Rectal smooth muscle tissue (tissue), 1 donor: ENCODE data around the gene SNU13.
"Not testable (repeated sequence)": the region's sequence is repeated elsewhere in the genome, so short reads cannot be mapped to it uniquely, and the experiment has no call there.

ENCODE experiments used
- H3K27ac ChIP-seq: one replicate; pipeline ENCODE4 v1.7.0; 2013; ENCODE audit warnings: low read depth, low read length, inconsistent platforms
- H3K27me3 ChIP-seq: one replicate; pipeline ENCODE4 v1.7.0; 2013; ENCODE audit warnings: low read length; ENCODE audit not compliant: control insufficient read depth, insufficient read depth
- H3K36me3 ChIP-seq: one replicate; pipeline ENCODE4 v1.7.0; 2013; ENCODE audit warnings: low read length; ENCODE audit not compliant: control insufficient read depth, insufficient read depth
- H3K4me1 ChIP-seq: one replicate; pipeline ENCODE4 v1.7.0; 2013; ENCODE audit warnings: low read length; ENCODE audit not compliant: control insufficient read depth, insufficient read depth
- H3K4me3 ChIP-seq: one replicate; pipeline ENCODE4 v1.7.0; 2013; ENCODE audit warnings: low read length
- H3K9ac ChIP-seq: one replicate; pipeline ENCODE4 v1.7.0; 2013; ENCODE audit warnings: low read length

The SNU13 gene

DNA sequence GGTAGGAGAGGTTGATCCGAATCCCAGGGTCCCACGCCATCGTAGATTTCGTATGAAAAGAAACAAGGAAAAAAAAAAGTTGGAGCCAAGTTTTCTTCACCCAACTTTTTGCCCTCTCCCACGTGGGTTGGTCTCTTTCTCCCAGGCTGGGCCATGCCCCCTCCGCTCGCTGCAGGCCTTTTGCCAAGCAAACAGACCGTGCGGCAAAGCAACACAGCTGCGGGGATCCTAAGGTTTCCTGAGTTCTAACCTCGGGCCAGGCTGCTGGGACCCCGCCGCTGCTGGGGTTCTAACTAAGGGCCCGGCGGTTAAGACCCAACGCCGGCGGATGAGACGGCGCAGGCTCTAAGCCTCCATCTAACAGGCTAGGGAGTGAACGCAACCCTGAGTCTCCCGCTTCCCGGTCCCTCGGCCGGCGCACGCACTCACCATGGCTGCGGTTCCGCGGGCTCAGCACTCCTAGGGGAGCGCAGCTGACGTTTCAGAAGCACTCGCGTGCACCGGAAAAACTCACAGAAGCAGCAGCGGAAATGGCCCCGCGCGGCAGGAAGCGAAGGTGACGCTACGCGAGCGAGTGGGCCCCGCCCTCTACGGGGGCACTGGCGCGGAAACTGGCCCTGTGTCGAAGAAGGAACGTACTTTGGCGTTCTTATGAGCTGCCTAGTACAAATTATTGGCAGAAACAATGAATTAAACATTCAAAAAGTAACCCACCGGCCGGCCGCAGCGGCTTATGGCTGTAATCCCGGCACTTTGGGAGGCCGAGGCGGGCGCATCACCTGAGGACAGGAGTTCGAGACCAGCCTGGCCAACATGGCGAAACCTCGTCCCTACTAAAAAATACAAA is at the start of gene SNU13:
SNU13 (minus strand) TSS at position 503 of the 847 bp plus-strand sequence; CDS start at position 432, 71 bp downstream.
- Histone ChIP-seq H3K27ac (peak within 1 kb of the TSS; percentile 84), H3K4me3 (peak within 1 kb of the TSS; percentile 93), H3K4me1 (peaks cover 8% of the 10 kb centered on the region), H3K27me3 (no peaks in the 10 kb centered on the region), H3K36me3 (peaks cover under 1% of the 10 kb centered on the region), H3K9ac (peak within 1 kb of the TSS; percentile 86)

DNA sequence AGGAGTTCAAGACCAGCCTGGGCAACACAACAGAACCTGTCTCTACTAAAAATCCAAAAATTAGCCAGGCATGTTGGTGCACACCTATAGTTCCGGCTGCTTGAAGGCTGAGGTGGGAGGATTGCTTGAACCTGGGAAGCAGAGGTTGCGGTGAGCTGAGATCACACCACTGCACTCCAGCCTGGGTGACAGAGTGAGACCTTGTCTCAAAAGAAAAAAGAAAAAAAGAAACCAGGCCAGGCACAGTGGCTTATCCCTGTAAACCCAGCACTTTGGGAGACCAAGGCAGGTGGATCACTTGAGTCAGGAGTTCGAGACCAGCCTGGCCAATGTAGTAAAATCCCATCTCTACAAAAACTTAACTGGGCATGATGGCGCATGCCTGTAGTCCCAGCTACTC is 44.6 kb upstream of the SNU13 start:
- not testable (repeated sequence) for H3K4me3 ChIP-seq

DNA sequence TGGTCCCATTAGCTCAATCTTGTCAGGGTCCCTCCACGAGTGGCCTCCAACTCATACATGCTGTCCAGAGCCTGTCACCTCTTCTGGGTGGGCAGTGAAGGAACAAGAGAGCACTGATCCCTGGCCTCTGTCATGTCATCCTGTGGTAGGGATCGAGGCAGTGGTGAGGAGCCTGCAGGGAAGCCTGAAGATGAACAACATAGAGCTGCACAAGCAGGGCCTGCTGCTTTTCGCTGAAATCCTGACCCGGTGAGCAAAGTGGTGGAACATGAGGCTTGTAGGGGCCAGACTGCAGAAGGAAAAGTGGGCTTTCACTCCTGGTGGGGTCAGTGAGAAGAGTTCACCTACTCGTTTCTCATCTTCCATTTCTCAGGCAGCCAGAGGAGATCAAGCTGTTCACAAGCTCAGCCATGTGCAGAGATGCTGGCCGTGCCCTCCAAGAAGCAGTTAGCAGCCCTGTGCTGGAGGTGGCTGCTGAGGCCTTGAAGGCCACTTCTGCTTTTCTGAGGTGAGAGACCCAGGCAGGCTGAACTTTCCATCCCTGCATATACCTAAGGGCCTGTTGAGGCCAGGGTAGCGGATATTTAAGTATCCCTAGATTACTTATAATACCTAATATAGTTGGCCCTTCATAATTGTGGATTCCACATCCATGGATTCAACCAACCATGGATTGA is 43.6 kb upstream of the SNU13 start:
- Histone ChIP-seq H3K27ac (no peak overlapping the region), H3K27me3 (no peaks in the 10 kb centered on the region), H3K36me3 (no peaks in the 10 kb centered on the region), H3K4me3 (no peak overlapping the region), H3K4me1 (no peaks in the 10 kb centered on the region), H3K9ac (no peak overlapping the region)

More for the DNA sequence above, 44.6 kb upstream of the SNU13 start:
- H3K36me3 ChIP-seq, H3K4me1 ChIP-seq, H3K27me3 ChIP-seq, H3K9ac ChIP-seq, H3K27ac ChIP-seq: not testable (repeated sequence)

DNA sequence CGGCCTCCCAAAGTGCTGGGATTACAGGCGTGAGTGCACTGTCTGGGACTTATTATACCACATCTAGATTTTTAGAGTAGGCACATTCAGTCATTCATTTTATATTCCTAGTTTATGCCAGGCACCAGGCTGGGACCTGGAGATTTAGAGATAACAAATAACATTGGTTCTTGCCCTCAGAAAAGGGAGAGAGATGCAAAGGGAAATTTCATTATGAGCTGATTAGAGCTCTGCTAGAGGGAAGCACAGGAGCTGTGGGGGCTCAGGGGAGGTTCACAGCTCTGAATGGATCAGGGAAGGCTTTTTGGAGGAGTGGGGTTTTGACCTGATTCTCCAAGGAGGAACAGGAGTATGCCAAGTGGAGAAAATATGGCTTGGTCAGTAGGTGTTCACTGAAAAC is 42.9 kb upstream of the SNU13 start:
- Histone ChIP-seq H3K4me1 (no peaks in the 10 kb centered on the region), H3K9ac (no peak overlapping the region), H3K27me3 (no peaks in the 10 kb centered on the region), H3K27ac (no peak overlapping the region), H3K36me3 (no peaks in the 10 kb centered on the region), H3K4me3 (no peak overlapping the region)

DNA sequence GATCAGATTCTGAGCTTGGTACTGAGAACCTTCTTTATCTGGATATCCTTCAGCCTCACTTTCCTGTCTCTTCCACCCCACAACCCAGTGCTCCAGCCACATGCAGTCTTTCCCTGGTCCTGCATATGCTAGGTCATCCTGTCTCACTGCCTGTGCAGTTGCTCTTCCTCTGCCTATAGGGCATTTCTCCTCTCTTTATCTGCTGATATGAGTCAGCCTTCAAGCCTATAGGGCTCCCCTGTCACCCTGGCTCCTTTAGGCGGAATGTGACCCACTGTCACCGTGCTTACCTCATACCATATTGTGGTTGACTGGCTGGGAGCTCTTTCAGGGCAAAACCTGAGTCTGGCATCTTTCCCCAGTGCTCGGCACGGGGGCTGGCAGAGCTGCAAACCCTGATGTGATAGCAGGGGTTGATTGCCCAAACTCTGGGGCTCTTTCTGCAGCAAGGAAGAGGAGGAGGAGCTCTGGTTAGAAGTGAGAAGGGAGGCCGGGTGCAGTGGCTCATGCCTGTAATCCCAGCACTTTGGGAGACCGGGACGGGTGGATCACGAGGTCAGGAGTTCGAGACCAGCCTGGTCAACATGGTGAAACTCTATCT is 36.9 kb upstream of the SNU13 start:
- H3K4me3 ChIP-seq, result no peak overlapping the region
- H3K27ac ChIP-seq, result no peak overlapping the region
- H3K36me3 ChIP-seq, result no peaks in the 10 kb centered on the region
- H3K4me1 ChIP-seq, result no peaks in the 10 kb centered on the region
- H3K9ac ChIP-seq, result no peak overlapping the region
- no peaks in the 10 kb centered on the region for H3K27me3 ChIP-seq

DNA sequence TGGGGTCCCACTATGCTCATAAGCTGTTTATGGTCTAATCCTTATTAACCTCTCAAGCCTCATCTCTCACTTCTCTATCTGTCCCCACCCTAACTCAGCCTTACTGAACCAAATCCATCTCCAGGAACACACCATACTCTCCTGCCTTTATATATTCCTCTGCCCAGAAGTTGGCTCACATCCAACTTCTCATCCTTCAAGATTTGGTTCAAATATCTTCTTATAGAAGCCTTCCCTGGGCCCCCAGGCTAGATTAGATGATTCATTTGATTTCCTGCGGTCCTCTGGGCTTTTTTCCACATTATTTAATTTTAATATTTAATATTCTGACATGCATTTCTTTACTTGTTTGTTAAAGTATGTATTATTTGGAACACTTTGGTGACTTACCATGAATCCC is 33.8 kb upstream of the SNU13 start:
- Histone ChIP-seq H3K27ac (no peak overlapping the region), H3K4me1 (no peaks in the 10 kb centered on the region), H3K36me3 (no peaks in the 10 kb centered on the region), H3K27me3 (no peaks in the 10 kb centered on the region), H3K9ac (no peak overlapping the region), H3K4me3 (no peak overlapping the region)

DNA sequence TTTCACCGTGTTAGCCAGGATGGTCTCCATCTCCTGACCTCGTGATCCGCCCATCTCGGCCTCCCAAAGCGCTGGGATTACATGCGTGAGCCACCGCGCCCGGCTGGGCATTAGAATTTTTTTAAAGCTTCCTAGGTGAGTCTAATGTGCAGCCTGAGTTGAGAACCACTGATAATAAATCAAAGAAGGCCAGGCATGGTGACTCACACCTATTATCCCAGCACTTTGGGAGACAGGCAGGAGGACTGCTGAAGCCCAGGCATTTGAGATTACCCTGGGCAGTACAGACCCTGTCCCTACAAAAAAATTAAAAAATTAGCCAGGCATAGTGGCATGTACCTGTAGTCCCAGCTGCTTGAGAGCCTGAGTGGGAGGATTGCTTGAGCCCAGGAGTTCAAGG is 24.3 kb upstream of the SNU13 start:
- H3K27ac ChIP-seq, result no peak overlapping the region
- H3K4me3 ChIP-seq, result no peak overlapping the region
- no peaks in the 10 kb centered on the region for H3K4me1 ChIP-seq
- no peak overlapping the region for H3K9ac ChIP-seq
- no peaks in the 10 kb centered on the region for H3K36me3 ChIP-seq
- H3K27me3 ChIP-seq, result no peaks in the 10 kb centered on the region

DNA sequence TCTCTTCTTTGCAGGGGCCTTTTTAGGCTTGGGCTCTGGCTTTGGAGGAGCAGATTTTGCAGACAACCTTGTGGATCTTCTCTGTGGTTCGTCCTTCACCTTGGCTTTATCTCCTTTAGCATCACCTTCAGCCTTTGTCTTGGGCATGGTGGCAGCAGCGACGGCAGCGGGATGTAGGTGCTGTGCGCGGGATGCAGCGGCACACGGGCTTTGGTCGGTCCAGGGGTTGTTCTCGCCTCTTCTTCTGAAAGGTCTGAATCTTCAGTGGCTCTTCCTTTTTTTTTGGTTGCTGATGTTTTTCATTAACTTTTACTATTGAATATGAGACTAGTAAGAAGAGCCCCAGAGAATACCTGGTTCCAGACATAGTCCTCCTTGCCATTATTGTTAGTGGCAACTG is 20.7 kb upstream of the SNU13 start:
- no peak overlapping the region for H3K27ac ChIP-seq
- H3K27me3 ChIP-seq, result no peaks in the 10 kb centered on the region
- no peaks in the 10 kb centered on the region for H3K36me3 ChIP-seq
- no peak overlapping the region for H3K4me3 ChIP-seq
- no peak overlapping the region for H3K9ac ChIP-seq
- H3K4me1 ChIP-seq, result no peaks in the 10 kb centered on the region

DNA sequence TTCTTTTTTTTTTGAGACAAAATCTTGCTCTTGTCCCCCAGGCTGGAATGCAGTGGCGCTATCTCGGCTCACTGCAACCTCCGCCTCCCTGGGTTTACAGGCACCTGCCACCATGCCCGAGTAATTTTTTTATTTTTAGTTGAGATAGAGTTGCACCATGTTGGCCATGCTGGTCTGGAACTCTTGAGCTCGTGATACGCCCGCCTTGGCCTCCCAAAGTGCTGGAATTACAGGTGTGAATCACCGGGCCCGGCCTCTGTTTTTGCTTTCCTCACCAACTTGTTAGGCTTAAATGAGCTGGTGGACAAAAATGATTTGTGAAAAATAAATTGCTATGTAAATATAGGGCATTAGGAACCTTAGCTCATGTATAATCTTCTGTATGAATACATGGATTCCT is 14.1 kb upstream of the SNU13 start:
- no peaks in the 10 kb centered on the region for H3K27me3 ChIP-seq
- no peak overlapping the region for H3K27ac ChIP-seq
- no peaks in the 10 kb centered on the region for H3K36me3 ChIP-seq
- no peak overlapping the region for H3K4me3 ChIP-seq
- H3K4me1 ChIP-seq, result no peaks in the 10 kb centered on the region
- H3K9ac ChIP-seq, result no peak overlapping the region

DNA sequence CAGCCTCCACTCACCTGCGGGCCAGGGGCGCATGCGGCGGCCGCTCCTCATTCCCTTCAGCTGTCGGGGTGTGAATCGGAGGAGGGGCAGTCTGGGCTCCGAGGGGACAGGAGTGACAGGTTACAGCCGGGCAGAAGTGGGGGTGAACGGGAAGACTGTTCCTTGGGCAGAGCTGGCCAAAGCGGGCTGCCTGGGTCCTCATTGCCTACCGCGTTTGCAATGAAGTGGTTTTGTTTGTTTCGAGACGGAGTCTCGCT is 11.4 kb upstream of the SNU13 start:
- peaks cover 5% of the 10 kb centered on the region for H3K4me1 ChIP-seq
- H3K4me3 ChIP-seq, result no peak overlapping the region
- H3K27ac ChIP-seq, result no peak overlapping the region

DNA sequence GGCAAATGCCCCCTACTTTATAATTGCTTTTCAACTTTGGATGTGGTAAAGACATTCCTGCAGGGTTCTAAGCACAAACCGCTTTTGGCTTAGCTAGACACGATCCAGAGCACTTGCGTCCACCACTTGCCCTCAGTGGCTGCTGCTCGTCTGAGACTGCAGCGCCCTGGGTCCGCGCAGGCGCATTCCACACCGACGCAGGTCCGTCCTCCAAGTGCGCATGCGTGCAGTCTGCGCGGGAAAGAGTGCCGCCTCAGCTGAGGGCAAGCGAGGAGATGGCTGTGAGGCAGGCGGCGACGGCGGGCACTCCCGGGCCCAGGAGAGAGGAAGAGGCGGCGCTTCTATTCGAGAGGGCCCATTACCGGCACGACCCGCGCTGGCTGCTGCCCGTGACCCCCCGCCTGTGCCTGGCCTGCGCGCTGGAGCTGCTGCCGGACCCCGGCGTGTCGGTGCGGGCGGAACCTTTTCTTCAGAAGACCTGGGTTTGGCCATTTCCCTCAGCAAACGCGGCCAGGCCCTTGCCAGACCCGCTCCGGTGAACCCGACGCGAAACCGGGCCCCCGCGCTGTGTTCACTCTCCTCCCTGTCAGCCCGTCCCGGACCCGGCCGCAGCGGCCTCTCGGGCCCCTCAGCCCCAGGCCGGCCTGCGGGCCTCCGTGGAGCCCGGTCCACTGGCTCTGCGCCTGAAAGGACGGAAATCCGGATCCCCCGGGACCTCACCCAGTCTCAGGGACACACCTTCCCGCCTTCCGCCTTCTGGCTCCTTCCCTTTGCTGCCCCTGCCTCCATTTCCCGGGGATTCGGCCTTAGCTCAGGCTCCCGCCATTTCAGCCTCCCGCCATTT is 10.8 kb upstream of the SNU13 start, which contains the start of gene MEI1:
MEI1 (plus strand) TSS at position 240 of the 844 bp plus-strand sequence; CDS start at position 276, 36 bp downstream.
- Histone ChIP-seq H3K9ac (no peak within 1 kb of the TSS), H3K4me3 (peak within 1 kb of the TSS; percentile 45), H3K36me3 (no peaks in the 10 kb centered on the region), H3K4me1 (peaks cover 5% of the 10 kb centered on the region), H3K27me3 (no peaks in the 10 kb centered on the region), H3K27ac (no peak within 1 kb of the TSS)

More for the DNA sequence above, 11.4 kb upstream of the SNU13 start:
- Histone ChIP-seq H3K27me3 (no peaks in the 10 kb centered on the region), H3K36me3 (no peaks in the 10 kb centered on the region), H3K9ac (no peak overlapping the region)
